PC-3 (cell line): Measurements from ENCODE around the gene NEIL1.

ENCODE experiments used
- EZH2 ChIP-seq: fragments of 300-600 bp; sonication (generic); IDR thresholded peaks from one replicate; pipeline ENCODE4 v1.6.1; 2017; ENCODE audit warnings: antibody characterized with exemption, mild to moderate bottlenecking, low read length; ENCODE audit not compliant: unreplicated experiment
- TF ChIP-seq, protein P1 (sequence below): fragments of 300-600 bp; sonication (generic); conservative IDR thresholded peaks from 2 replicates; pipeline ENCODE4 v1.5.1; 2017; ENCODE audit warnings: antibody characterized with exemption, low read depth, mild to moderate bottlenecking, low read length

DNA sequence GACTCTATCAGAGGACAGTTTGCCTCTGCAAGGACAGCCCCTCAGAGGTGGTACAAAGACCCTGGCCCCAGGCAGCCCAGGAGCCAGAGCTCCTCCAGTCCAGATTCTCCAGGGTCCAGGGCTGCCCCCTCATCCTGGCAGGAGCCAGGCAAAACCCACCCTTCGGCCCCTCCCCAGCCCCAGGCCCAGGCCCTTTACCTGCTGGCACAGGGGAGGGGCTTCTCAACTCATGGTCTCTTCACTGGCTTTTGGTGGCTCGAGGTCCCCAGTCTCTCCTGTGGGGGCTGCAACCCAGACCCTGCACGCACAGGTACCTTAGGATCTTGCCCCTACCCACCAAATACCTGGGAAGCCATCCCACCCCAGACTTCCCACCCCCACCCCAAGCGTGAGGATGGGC lies 8.5 kb downstream of the NEIL1 start:
- TF ChIP-seq, protein P1, sequence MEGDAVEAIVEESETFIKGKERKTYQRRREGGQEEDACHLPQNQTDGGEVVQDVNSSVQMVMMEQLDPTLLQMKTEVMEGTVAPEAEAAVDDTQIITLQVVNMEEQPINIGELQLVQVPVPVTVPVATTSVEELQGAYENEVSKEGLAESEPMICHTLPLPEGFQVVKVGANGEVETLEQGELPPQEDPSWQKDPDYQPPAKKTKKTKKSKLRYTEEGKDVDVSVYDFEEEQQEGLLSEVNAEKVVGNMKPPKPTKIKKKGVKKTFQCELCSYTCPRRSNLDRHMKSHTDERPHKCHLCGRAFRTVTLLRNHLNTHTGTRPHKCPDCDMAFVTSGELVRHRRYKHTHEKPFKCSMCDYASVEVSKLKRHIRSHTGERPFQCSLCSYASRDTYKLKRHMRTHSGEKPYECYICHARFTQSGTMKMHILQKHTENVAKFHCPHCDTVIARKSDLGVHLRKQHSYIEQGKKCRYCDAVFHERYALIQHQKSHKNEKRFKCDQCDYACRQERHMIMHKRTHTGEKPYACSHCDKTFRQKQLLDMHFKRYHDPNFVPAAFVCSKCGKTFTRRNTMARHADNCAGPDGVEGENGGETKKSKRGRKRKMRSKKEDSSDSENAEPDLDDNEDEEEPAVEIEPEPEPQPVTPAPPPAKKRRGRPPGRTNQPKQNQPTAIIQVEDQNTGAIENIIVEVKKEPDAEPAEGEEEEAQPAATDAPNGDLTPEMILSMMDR = no peak
- TF ChIP-seq EZH2 = no peak
